NCI-H748 (cell line): ENCODE data around the gene HTR1D.

Experiments used
- DNase-seq: peaks from one replicate; lab custom pipeline; 2025; ENCODE audit not compliant: unreplicated experiment; lab: John Stamatoyannopoulos, UW

Gene HTR1D

GRCh38 chr1:23187637-23188036 lies 29.7 kb downstream of the HTR1D start:
- no peak for DNase-seq

GRCh38 chr1:23185381-23185780 lies 31.9 kb downstream of the HTR1D start:
- no peak for DNase-seq

- DNase-seq: peak; percentile 62
These were observed 32.9 kb downstream of the HTR1D start for GRCh38 chr1:23184212-23184934.

GRCh38 chr1:23179862-23180261 lies 37.4 kb downstream of the HTR1D start:
- no peak for DNase-seq

GRCh38 chr1:23178950-23179349 lies 38.4 kb downstream of the HTR1D start:
- DNase-seq: no peak

GRCh38 chr1:23178414-23178813 lies 38.9 kb downstream of the HTR1D start:
- no peak for DNase-seq

GRCh38 chr1:23177438-23178380 lies 39.6 kb downstream of the HTR1D start:
- peak; percentile 64 for DNase-seq

- DNase-seq: no peak
These were observed 40.3 kb downstream of the HTR1D start for GRCh38 chr1:23177031-23177430.

- DNase-seq: no peak
These were observed 42.7 kb downstream of the HTR1D start for GRCh38 chr1:23174426-23175110.

GRCh38 chr1:23171181-23171755 lies 46.0 kb downstream of the HTR1D start:
- no peak for DNase-seq

- no peak for DNase-seq
These were observed 47.5 kb downstream of the HTR1D start for GRCh38 chr1:23169727-23170335.

GRCh38 chr1:23169195-23169575 lies 48.1 kb downstream of the HTR1D start:
- DNase-seq: no peak

GRCh38 chr1:23168445-23169194 lies 48.7 kb downstream of the HTR1D start, which contains the start of gene LUZP1:
TSS of gene LUZP1 (minus strand) at chr1:23168856.
- peak; percentile 70 for DNase-seq

GRCh38 chr1:23168079-23168444 lies 49.2 kb downstream of the HTR1D start:
- DNase-seq: peak; percentile 29

- peak; percentile 29 for DNase-seq
These were observed 49.8 kb downstream of the HTR1D start for GRCh38 chr1:23167353-23168078.

GRCh38 chr1:23166854-23167253 lies 50.4 kb downstream of the HTR1D start:
- no peak for DNase-seq

GRCh38 chr1:23163395-23163794 lies 53.9 kb downstream of the HTR1D start:
- no peak for DNase-seq

- no peak for DNase-seq
These were observed 57.1 kb downstream of the HTR1D start for GRCh38 chr1:23159963-23160877.
